ENCODE data around the gene MRPL44.

Gene MRPL44

GRCh38 chr2:223989206-223989855, 32.1 kb downstream of the MRPL44 start:
- Histone ChIP-seq H3K4me3 (ENCODE audit: insufficient read depth, low read depth, low read length) (no peak overlapping the region), H3K4me1 (ENCODE audit: control insufficient read depth, insufficient read depth, low read length) (no peaks in the 10 kb centered on the region), H3K36me3 (ENCODE audit: control insufficient read depth, insufficient read depth, low read length) (peaks cover under 1% of the 10 kb centered on the region), H3K27ac (ENCODE audit: insufficient read depth, low read depth, low read length, poor library complexity, severe bottlenecking) (no peak overlapping the region), H3K27me3 (ENCODE audit: control insufficient read depth, insufficient read depth, low read length, poor library complexity, severe bottlenecking) (no peaks in the 10 kb centered on the region), H3K9me3 (ENCODE audit: control insufficient read depth, low read length) (no peaks in the 10 kb centered on the region)
- 88 to 89% methylated on average over 10 of the region's 10 CpGs for WGBS, 2 experiments

DNA sequence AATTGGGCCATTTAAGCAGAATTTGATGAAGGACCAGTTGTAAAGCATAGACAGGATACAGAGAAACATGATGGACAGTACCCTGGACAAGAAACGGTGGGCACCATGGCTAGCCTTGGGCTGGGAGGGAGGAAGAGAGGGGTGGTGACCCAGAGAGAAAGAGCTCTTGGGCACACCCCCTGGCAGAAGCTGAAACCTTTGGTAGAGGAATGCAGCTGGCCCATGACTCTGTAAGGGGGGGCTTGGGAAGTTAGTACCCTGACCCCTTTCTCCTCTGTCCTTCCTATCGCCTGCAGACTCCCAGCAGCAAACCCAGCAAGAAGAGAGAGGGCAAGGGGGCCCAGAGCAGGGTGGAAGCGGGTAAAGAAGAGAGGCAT, 32.6 kb downstream of the MRPL44 start:
- 77 to 83% methylated on average over 2 to 3 of the region's 3 CpGs for WGBS, 2 experiments
- Histone ChIP-seq H3K36me3 (ENCODE audit: control insufficient read depth, insufficient read depth, low read length) (no peaks in the 10 kb centered on the region), H3K27ac (ENCODE audit: insufficient read depth, low read depth, low read length, poor library complexity, severe bottlenecking) (no peak overlapping the region), H3K4me1 (ENCODE audit: control insufficient read depth, insufficient read depth, low read length) (no peaks in the 10 kb centered on the region), H3K27me3 (ENCODE audit: control insufficient read depth, insufficient read depth, low read length, poor library complexity, severe bottlenecking) (no peaks in the 10 kb centered on the region), H3K9me3 (ENCODE audit: control insufficient read depth, low read length) (no peaks in the 10 kb centered on the region), H3K4me3 (ENCODE audit: insufficient read depth, low read depth, low read length) (no peak overlapping the region)

GRCh38 chr2:223991611-223992010, 34.3 kb downstream of the MRPL44 start:
- Histone ChIP-seq H3K9me3 (ENCODE audit: control insufficient read depth, low read length) (no peaks in the 10 kb centered on the region), H3K4me1 (ENCODE audit: control insufficient read depth, insufficient read depth, low read length) (no peaks in the 10 kb centered on the region), H3K27me3 (ENCODE audit: control insufficient read depth, insufficient read depth, low read length, poor library complexity, severe bottlenecking) (no peaks in the 10 kb centered on the region), H3K36me3 (ENCODE audit: control insufficient read depth, insufficient read depth, low read length) (no peaks in the 10 kb centered on the region), H3K27ac (ENCODE audit: insufficient read depth, low read depth, low read length, poor library complexity, severe bottlenecking) (no peak overlapping the region), H3K4me3 (ENCODE audit: insufficient read depth, low read depth, low read length) (no peak overlapping the region)
- WGBS, 2 experiments = 90 to 92% methylated on average over 12 of the region's 12 CpGs

DNA sequence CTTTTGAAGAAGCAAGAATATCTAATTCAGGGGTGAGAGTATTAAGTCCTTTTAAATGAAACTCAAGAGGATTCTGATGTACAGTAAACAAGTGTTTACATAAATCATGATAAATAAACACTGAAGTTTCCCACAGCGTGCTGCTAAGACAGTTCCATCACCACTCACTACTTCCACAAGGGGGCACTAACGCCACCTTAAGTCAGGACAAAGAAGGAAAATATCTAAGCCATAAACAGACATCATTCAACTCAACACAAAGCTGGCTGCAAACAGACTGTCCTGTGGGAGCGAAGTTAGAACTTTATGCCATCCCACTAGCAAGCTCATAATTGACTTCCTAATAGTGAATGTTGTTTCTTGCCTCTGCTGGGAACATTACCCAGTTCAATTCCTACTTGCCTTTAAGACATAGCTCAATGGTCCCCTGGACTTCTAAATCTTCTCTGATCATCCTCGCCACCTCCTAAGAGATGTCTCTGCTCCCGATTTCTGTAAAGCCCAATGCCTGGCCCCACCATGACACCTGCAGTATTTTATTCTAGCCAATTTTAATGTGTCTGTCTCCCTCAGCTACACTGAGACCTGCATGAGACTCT, 36.5 kb downstream of the MRPL44 start:
- Histone ChIP-seq H3K4me1 (ENCODE audit: control insufficient read depth, insufficient read depth, low read length) (no peaks in the 10 kb centered on the region), H3K27me3 (ENCODE audit: control insufficient read depth, insufficient read depth, low read length, poor library complexity, severe bottlenecking) (no peaks in the 10 kb centered on the region), H3K9me3 (ENCODE audit: control insufficient read depth, low read length) (no peaks in the 10 kb centered on the region), H3K36me3 (ENCODE audit: control insufficient read depth, insufficient read depth, low read length) (no peaks in the 10 kb centered on the region), H3K4me3 (ENCODE audit: insufficient read depth, low read depth, low read length) (no peak overlapping the region), H3K27ac (ENCODE audit: insufficient read depth, low read depth, low read length, poor library complexity, severe bottlenecking) (no peak overlapping the region)
- WGBS, 2 experiments = 40% methylated on average over 5 of the region's 5 CpGs

- no peaks in the 10 kb centered on the region for H3K36me3 ChIP-seq (ENCODE audit: control insufficient read depth, insufficient read depth, low read length)
- H3K4me3 ChIP-seq (ENCODE audit: insufficient read depth, low read depth, low read length) = no peak overlapping the region
- H3K4me1 ChIP-seq (ENCODE audit: control insufficient read depth, insufficient read depth, low read length) = no peaks in the 10 kb centered on the region
- H3K9me3 ChIP-seq (ENCODE audit: control insufficient read depth, low read length) = no peaks in the 10 kb centered on the region
- 93 to 98% methylated on average over 4 of the region's 4 CpGs for WGBS, 2 experiments
- H3K27ac ChIP-seq (ENCODE audit: insufficient read depth, low read depth, low read length, poor library complexity, severe bottlenecking) = no peak overlapping the region
- no peaks in the 10 kb centered on the region for H3K27me3 ChIP-seq (ENCODE audit: control insufficient read depth, insufficient read depth, low read length, poor library complexity, severe bottlenecking)
Measured at GRCh38 chr2:223994562-223995162, 37.4 kb downstream of the MRPL44 start.

DNA sequence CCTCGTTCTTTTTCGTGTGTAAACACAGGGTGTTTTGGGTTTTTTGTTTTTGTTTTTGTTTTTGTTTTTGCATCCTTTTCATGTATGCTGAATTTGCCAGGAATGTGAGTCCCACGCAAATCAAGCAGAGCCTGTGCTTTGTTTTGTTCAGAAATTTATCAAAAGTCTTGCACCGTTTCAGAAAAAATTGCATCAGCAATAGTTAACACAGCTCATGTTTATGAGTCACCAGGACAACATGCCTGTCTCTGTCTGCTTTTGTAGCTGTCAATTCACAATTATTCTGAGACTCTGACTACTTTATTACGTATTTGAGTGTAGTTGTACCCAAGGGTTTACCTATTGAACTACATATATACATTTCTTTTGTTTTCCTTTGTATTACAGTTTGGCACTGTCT, 38.3 kb downstream of the MRPL44 start:
- H3K36me3 ChIP-seq (ENCODE audit: control insufficient read depth, insufficient read depth, low read length) = no peaks in the 10 kb centered on the region
- no peaks in the 10 kb centered on the region for H3K27me3 ChIP-seq (ENCODE audit: control insufficient read depth, insufficient read depth, low read length, poor library complexity, severe bottlenecking)
- no peaks in the 10 kb centered on the region for H3K9me3 ChIP-seq (ENCODE audit: control insufficient read depth, low read length)
- 82 to 89% methylated on average over 4 to 5 of the region's 5 CpGs for WGBS, 2 experiments
- H3K27ac ChIP-seq (ENCODE audit: insufficient read depth, low read depth, low read length, poor library complexity, severe bottlenecking) = no peak overlapping the region
- no peak overlapping the region for H3K4me3 ChIP-seq (ENCODE audit: insufficient read depth, low read depth, low read length)
- H3K4me1 ChIP-seq (ENCODE audit: control insufficient read depth, insufficient read depth, low read length) = no peaks in the 10 kb centered on the region

DNA sequence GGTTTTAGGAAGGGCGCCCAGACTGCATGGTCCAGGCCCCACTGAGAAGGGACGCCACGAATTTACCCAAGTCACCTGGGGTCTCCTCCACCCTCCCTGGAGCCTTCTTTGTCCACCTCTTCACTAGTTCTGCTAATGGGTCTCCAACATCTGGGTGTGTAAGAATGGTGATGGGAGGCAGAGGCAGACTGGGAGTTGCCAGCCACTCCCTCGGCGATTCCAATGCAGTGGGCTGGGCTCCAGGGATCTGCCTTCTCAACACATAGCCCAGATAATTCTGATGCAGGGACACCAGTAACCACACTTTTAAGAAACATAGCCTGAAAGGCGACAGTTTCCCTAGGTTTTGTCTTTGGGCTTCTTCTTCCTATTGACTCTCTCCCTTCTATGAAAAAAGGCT, 39.1 kb downstream of the MRPL44 start:
- no peak overlapping the region for H3K27ac ChIP-seq (ENCODE audit: insufficient read depth, low read depth, low read length, poor library complexity, severe bottlenecking)
- H3K36me3 ChIP-seq (ENCODE audit: control insufficient read depth, insufficient read depth, low read length) = no peaks in the 10 kb centered on the region

DNA sequence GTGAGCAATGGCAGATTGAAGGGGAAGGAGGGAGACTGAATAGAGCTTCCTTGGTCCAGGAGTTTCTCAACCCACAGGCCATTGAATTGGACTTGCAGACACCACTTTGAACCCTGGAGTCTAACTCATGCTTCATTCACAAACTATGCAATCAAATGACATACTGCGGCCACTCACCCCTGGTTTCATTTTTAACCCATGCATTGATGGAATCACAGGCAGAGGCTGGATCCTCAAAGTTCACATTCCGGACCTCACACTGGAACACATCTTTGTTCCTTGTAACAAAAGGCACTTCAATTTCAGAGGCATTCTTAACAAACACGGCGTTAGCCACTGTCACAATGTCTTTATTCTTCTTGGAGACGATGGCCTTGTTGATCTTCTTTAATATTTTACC, 40.7 kb downstream of the MRPL44 start:
- no peak overlapping the region for H3K4me3 ChIP-seq (ENCODE audit: insufficient read depth, low read depth, low read length)
- H3K27ac ChIP-seq (ENCODE audit: insufficient read depth, low read depth, low read length, poor library complexity, severe bottlenecking) = no peak overlapping the region
- no peaks in the 10 kb centered on the region for H3K36me3 ChIP-seq (ENCODE audit: control insufficient read depth, insufficient read depth, low read length)
- 72 to 79% methylated on average over 5 of the region's 5 CpGs for WGBS, 2 experiments
- H3K9me3 ChIP-seq (ENCODE audit: control insufficient read depth, low read length) = no peaks in the 10 kb centered on the region
- H3K4me1 ChIP-seq (ENCODE audit: control insufficient read depth, insufficient read depth, low read length) = no peaks in the 10 kb centered on the region
- H3K27me3 ChIP-seq (ENCODE audit: control insufficient read depth, insufficient read depth, low read length, poor library complexity, severe bottlenecking) = no peaks in the 10 kb centered on the region

More for the DNA sequence above, 39.1 kb downstream of the MRPL44 start:
- H3K27me3 ChIP-seq (ENCODE audit: control insufficient read depth, insufficient read depth, low read length, poor library complexity, severe bottlenecking) = no peaks in the 10 kb centered on the region
- no peaks in the 10 kb centered on the region for H3K9me3 ChIP-seq (ENCODE audit: control insufficient read depth, low read length)
- WGBS, 2 experiments = 93 to 94% methylated on average over 6 of the region's 6 CpGs
- H3K4me1 ChIP-seq (ENCODE audit: control insufficient read depth, insufficient read depth, low read length) = no peaks in the 10 kb centered on the region
- H3K4me3 ChIP-seq (ENCODE audit: insufficient read depth, low read depth, low read length) = no peak overlapping the region

DNA sequence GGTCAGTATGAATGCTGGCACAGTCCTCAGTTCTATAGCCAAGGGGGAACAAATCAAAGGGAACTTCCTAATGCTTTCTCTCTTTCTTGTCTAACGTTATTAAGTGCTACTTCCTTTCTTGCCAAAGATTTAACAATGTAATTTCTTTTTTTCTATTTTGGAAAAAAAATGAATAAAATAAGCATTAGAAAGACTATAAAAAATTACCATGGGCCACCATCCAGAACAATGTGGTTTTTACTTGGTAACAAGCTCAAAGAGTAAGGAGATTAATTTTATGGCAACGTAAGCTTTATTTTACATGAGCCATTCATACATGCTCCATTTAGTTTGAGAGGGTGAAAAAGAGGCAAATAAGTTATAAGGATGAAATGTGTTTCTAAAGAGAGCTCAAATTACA, 41.7 kb downstream of the MRPL44 start:
- WGBS, 2 experiments = 97 to 100% methylated on average over 1 to 2 of the region's 2 CpGs
- Histone ChIP-seq H3K9me3 (ENCODE audit: control insufficient read depth, low read length) (no peaks in the 10 kb centered on the region), H3K27me3 (ENCODE audit: control insufficient read depth, insufficient read depth, low read length, poor library complexity, severe bottlenecking) (no peaks in the 10 kb centered on the region), H3K4me1 (ENCODE audit: control insufficient read depth, insufficient read depth, low read length) (no peaks in the 10 kb centered on the region), H3K4me3 (ENCODE audit: insufficient read depth, low read depth, low read length) (no peak overlapping the region), H3K27ac (ENCODE audit: insufficient read depth, low read depth, low read length, poor library complexity, severe bottlenecking) (no peak overlapping the region), H3K36me3 (ENCODE audit: control insufficient read depth, insufficient read depth, low read length) (no peaks in the 10 kb centered on the region)

GRCh38 chr2:223999862-224000261, 42.6 kb downstream of the MRPL44 start:
- WGBS, 2 experiments = 94 to 95% methylated on average over 11 of the region's 11 CpGs
- no peaks in the 10 kb centered on the region for H3K36me3 ChIP-seq (ENCODE audit: control insufficient read depth, insufficient read depth, low read length)
- H3K4me1 ChIP-seq (ENCODE audit: control insufficient read depth, insufficient read depth, low read length) = no peaks in the 10 kb centered on the region
- H3K9me3 ChIP-seq (ENCODE audit: control insufficient read depth, low read length) = no peaks in the 10 kb centered on the region
- no peaks in the 10 kb centered on the region for H3K27me3 ChIP-seq (ENCODE audit: control insufficient read depth, insufficient read depth, low read length, poor library complexity, severe bottlenecking)
- H3K4me3 ChIP-seq (ENCODE audit: insufficient read depth, low read depth, low read length) = no peak overlapping the region
- no peak overlapping the region for H3K27ac ChIP-seq (ENCODE audit: insufficient read depth, low read depth, low read length, poor library complexity, severe bottlenecking)

Data from ectodermal cell (in vitro differentiated cells).